GM21381 (cell line): ENCODE results near the gene MYEF2.
A peak's percentile ranks its signal among the peaks of the same experiment; 100 is the strongest.

ENCODE experiments used
- ATAC-seq: cut with Tn5 transposase; IDR thresholded peaks from one replicate; pipeline ENCODE4 v1.9.1; 2021; ENCODE audit warnings: mild to moderate bottlenecking, moderate library complexity; ENCODE audit not compliant: unreplicated experiment

MYEF2 gene, protein sequence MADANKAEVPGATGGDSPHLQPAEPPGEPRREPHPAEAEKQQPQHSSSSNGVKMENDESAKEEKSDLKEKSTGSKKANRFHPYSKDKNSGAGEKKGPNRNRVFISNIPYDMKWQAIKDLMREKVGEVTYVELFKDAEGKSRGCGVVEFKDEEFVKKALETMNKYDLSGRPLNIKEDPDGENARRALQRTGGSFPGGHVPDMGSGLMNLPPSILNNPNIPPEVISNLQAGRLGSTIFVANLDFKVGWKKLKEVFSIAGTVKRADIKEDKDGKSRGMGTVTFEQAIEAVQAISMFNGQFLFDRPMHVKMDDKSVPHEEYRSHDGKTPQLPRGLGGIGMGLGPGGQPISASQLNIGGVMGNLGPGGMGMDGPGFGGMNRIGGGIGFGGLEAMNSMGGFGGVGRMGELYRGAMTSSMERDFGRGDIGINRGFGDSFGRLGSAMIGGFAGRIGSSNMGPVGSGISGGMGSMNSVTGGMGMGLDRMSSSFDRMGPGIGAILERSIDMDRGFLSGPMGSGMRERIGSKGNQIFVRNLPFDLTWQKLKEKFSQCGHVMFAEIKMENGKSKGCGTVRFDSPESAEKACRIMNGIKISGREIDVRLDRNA

GRCh38 chr15:48177766-48178647 is at the start of gene MYEF2:
MYEF2 (minus strand) TSS chr15:48178295; CDS start chr15:48178237, 58 bp downstream.
- peak; percentile 72 for ATAC-seq

GRCh38 chr15:48225771-48226170 is 47.7 kb upstream of the MYEF2 start:
- no peak for ATAC-seq

DNA sequence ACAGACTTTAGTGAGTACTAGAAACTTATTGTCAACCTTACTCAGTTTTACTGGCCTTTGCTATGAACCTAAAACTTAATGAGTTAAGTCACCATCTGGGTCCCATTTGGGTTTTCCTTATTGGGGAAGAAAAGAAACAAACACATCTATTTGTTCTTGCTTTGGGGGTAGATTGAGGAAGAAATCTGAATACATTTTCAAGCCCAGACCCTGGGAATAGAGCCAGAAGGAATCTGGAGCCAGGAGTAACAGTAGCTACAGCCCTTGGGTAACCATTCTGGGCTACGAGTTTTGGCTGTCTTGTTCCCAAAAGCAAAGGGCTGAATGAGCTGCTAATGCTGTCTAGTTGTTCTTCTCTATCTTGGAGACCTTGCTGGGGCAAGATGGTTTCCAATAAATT is 44.5 kb upstream of the MYEF2 start:
- ATAC-seq: no peak

DNA sequence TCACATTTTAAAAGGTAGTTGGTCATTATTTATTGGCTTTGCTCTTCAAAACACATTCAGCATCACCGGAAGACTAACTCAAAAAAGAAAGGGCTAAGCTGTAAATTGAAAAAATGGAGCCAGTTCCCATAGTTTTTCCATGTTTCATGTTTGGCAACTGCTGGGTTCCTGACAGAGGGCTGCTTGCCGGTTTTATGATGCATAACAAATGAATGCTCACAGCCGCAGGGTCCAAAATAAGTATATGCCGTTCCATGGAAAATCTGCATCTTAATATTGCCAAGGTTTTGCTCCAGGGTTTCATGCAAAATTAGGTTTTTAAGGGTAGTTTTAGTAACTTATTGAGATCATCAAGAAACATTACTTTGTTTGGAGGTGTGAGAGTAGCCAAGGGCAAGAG is 43.8 kb upstream of the MYEF2 start:
- ATAC-seq: no peak

- no peak for ATAC-seq
Measured at GRCh38 chr15:48221261-48221660, 43.2 kb upstream of the MYEF2 start.

DNA sequence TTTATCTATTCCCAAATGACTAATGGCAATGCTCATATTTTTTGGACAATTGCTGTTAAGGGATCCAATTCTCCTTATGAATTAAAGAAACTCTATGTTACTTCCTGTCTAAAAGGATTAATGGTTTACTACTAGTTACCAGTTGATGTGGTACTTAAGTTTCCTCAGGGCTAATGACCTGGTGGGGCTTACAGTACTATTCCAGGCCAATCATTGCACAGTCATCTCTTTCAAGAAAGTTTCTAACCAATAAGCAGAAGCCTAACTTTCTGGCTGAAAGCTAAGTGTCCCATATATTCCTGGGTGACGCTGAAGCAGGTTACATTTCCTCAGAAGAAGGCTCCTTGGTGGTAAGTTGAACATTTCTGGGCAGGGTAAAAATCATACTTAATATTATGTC is 27.9 kb upstream of the MYEF2 start, which contains the start of gene SLC12A1:
SLC12A1 (plus strand) TSS at position 322 of the 400 bp plus-strand sequence. CDS start 1,418 bp downstream, outside the sequence.
- no peak for ATAC-seq

DNA sequence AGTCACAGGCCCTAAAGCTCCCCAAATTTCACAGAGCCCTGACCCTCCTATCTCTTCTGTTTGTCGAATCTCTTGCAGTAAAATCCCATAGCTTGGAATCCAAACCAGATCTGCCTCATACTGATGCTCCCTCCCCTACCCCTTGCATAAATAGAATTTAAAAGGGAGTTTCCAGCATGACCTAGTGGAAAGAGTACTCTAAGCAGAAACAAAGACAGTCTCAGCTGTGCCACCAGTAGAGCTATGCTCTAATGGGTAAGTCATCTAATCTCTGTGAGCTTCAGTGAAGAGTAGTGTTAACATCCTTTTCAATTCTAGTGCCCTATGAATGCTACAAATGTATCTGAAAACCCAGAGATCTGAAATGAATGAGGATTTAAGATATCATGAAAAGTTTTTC is 24.0 kb upstream of the MYEF2 start:
- ATAC-seq: no peak

GRCh38 chr15:48191574-48192225 is 13.6 kb upstream of the MYEF2 start, which contains the start of gene CTXN2:
CTXN2 (plus strand) TSS chr15:48191665; CDS start chr15:48201301, 9,636 bp downstream.
- ATAC-seq: no peak

- ATAC-seq: no peak
Measured at GRCh38 chr15:48190932-48191573, 13.0 kb upstream of the MYEF2 start.

- ATAC-seq: no peak
Measured at GRCh38 chr15:48186271-48186670, 8.2 kb upstream of the MYEF2 start.

DNA sequence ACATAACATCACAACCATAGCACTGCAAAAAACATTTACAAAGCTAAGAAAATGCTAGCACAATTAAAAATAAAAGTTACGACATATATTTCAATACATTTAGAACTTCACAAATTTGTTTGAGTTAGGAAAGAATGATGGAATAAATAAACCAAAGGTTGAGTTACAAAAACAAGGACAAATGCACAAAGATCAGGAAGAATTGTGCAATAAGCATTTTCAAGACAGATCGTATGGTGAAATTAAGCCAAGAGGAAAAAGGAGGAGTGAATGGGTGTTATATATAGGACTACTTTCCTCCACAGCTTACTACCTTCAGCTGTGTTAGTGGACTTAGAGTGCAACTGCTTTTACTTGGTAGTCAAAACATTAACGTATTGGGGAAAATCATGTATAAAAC is 7.4 kb upstream of the MYEF2 start:
- no peak for ATAC-seq

GRCh38 chr15:48182749-48183148 is 4.7 kb upstream of the MYEF2 start:
- no peak for ATAC-seq

- no peak for ATAC-seq
Measured at GRCh38 chr15:48178648-48178931, 495 bp upstream of the MYEF2 start.

DNA sequence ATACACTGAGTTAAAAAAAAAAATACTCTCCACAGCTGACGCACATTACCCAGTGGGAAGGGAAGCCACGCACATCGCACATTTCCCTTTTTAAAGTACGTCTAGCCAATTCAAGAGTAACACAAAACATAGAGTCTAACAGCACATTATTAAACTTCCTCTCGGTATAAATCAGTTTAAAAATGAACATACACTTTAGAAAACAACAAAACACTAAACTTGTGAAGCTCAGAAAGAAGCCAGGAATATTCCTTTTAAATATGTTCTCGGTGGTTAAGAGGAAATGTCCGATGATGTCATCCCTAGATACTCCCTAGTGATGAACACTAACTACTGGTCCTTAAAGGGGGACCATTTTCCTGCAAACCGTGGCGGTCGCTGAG is 721 bp downstream of the MYEF2 start:
- ATAC-seq: peak; percentile 50

- no peak for ATAC-seq
Measured at GRCh38 chr15:48176957-48177356, 1.1 kb downstream of the MYEF2 start.

DNA sequence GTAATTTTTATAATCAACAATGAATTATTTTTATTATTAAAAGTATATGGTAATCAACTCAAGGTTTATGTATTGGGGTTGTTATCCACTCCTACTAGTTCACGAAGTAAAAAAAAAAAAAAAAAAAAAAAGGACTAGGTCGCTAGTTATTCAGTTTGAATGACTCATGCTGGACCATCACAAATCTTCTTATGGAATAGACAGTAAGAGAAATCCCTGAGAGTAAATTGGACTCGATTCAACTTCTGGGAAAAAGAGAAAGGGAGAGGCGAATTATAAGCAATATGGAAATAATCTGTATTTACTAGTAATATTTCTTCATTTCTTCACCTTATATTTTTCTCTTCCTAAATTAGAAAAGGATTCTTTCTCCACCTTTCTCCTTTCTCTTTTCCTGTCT is 2.0 kb downstream of the MYEF2 start:
- no peak for ATAC-seq

DNA sequence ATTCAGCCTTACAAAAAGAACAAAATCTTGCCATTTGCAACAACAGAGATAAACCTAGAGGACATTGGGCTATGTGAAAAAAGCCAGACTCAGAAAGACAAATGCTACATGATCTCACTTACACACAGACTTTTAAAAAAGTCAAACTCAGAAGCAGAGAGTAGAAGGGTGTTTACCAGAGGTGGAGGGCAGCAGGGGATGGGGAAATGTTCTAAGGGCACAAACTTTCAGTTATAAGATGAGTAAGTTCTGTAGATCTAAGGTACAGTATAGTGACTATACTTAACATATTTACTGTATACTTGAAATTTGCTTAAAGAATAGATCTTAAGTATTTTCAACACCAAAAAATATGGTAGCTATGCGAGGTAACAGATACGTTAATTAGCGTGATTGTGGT is 3.0 kb downstream of the MYEF2 start:
- ATAC-seq: no peak

DNA sequence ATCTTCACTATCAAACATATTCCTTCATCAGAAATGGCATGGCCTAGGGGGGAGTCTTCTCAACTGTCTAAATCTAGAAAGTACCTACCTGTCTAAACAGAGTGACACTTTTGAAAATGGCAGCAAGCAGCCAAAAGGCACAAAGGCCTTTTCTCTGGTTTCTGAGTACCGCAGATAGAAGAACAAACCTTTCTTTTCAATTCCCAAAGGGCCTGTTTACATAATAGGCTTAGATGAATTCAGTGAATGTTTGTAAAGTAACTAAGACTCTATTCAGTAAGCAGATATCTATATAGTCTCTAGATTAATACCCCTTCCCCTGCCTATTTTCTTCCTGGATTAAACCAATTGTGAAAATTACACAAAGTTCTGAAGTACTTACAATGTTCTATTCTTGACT is 7.1 kb downstream of the MYEF2 start:
- no peak for ATAC-seq

- no peak for ATAC-seq
Measured at GRCh38 chr15:48168616-48169015, 9.5 kb downstream of the MYEF2 start.

- no peak for ATAC-seq
Measured at GRCh38 chr15:48153526-48153925, 24.6 kb downstream of the MYEF2 start.

- ATAC-seq: no peak
Measured at GRCh38 chr15:48149858-48150257, 28.2 kb downstream of the MYEF2 start.
